Stimulated activated CD8-positive, alpha-beta memory T cell treated with anti-CD3 and anti-CD28 coated beads, Interleukin-15, amount 100 ng/mL, for 1 hour (primary cell): Measurements from ENCODE around the gene NFE2L1.
"Not testable (repeated sequence)": the region's sequence is repeated elsewhere in the genome, so short reads cannot be mapped to it uniquely, and the experiment has no call there.

Experiments used
- DNase-seq: peaks from one replicate; pipeline ENCODE4 v3.0.0-alpha.2; 2020; ENCODE audit warnings: low read depth

The NFE2L1 gene

DNA sequence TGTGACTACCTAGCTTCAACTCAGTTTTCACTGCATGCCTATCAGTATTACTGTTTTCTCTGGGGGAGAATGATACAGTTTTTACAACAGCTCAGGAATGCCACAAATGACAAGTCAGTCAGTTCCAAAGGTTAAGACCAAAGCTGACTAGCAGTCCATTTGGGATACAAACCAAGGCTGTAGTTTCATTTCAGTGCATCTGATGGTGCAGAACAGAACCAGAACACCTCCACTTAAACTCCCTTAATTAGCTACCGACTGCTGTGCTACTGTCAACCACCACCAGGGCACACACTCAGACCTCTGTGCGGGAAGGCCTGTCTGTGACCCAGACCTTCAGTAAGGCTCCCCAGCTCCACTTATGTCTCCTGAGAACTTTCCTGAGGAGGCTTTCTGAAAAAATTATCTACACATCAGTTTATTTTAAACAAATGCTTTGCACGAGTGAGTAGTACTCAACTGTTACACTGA lies 20.4 kb downstream of the NFE2L1 start:
- DNase-seq = no peak

DNA sequence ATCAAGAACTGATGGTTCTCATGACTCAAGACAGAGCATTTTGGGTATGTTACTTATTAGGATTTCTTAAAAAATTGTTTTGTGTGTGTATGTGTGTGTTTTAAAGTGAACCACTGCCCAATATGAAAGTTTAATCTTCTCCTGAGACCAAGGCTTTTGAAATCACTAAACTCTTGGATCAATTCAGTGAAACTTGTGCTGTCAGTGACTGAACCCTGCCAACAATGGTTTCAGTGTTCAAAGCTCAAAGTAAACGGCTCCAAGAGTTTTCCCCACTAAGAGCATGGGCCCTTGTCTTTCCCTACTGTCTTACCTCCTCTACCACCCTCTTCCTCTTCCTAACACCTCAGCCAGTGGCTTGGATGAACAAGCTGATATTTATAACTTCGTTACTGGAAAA lies 22.0 kb downstream of the NFE2L1 start:
- no peak for DNase-seq

DNA sequence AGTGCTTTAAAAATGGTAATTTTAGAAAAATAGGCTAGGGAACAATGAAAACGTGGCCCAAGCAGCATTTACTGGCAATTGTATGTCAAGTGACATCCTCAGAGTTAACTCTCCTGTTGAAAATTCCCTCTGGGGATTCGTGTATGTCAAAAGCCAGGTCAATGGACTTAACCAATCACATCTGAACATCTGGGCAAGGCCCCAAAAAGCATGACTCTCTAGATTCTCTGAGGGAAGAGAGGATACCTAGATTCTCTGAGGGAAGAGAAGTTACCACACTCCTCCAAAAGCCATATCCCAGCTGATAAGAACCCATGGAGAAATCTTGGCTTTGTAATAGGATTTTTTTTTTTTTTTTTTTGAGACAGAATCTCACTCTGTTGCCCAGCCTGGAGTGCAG lies 23.5 kb downstream of the NFE2L1 start:
- no peak for DNase-seq

- not testable (repeated sequence) for DNase-seq
These were observed 24.7 kb downstream of the NFE2L1 start for GRCh38 chr17:48072811-48073210.

- DNase-seq = not testable (repeated sequence)
These were observed 25.5 kb downstream of the NFE2L1 start for GRCh38 chr17:48073566-48074094.

DNA sequence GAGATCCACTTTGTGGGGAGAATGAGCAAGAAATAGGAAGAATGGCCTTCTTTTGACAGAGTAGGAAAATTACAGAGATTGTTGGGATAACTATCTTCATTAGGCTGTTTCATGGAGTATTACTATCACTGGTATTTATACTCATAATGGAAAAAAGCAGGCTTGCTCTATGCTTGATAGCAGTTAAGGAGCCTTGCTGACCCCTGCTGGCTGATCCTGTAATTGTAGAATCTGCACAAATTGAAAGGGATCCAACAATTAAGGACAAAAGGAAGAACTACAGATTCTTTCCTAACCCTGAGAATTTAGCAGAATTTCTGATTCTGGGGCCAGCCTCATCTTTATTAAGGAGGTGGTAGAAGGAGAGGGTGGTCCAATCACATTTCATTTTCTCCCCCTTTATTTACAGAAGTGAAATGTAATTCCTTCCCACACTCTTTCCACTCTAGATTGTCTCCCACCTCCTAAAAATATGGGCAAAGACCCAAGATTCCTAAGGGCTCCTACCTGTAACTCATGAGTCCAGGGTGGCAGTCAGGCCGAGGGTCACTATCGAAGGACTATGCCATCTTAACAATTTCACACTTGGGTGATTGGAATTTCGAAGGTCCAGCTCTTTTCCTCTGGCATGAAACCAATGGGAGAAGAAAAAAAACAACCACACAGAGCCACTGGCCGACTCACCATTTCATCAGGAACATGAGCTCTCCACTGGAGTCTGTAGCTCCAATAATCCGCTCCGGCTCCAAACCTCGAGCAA lies 26.3 kb downstream of the NFE2L1 start:
- peak; percentile 72 for DNase-seq

DNA sequence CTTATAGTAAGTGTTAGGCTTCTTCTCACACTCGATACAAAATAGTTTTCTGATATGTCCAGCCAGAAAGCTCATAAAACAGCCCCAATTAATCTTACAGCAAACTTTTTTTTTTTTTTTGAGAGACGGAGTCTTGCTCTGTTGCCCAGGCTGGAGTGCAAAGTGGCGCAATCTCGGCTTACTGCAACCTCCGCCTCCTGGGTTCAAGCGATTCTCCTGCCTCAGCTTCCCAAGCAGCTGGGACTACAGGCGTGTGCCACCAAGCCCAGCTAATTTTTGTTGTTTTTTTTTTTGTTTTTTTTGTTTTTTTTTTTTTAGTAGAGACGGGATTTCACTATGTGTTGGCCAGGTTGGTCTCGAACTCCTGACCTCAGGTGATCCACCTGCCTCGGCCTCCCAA lies 29.0 kb downstream of the NFE2L1 start:
- not testable (repeated sequence) for DNase-seq

DNA sequence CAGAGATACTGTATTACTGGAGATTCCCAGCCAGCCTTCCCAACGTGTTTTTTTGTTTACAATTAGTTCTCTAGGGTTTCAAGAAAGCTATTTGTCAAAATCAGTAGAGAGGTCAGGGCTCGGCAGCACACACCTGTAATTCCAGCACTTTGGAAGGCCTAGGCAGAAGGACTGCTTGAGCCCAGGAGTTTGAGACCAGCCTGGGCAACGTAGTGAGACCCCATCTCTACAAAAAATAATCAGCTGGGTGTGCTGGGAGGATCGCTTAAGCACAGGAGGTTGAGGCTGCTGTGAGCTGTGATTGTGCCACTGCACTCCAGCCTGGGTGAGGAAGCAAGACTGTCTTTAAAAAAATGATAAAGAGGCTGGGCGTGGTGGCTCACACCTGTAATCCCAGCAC lies 33.7 kb downstream of the NFE2L1 start:
- no peak for DNase-seq

GRCh38 chr17:48084932-48085331 lies 36.8 kb downstream of the NFE2L1 start:
- no peak for DNase-seq

DNA sequence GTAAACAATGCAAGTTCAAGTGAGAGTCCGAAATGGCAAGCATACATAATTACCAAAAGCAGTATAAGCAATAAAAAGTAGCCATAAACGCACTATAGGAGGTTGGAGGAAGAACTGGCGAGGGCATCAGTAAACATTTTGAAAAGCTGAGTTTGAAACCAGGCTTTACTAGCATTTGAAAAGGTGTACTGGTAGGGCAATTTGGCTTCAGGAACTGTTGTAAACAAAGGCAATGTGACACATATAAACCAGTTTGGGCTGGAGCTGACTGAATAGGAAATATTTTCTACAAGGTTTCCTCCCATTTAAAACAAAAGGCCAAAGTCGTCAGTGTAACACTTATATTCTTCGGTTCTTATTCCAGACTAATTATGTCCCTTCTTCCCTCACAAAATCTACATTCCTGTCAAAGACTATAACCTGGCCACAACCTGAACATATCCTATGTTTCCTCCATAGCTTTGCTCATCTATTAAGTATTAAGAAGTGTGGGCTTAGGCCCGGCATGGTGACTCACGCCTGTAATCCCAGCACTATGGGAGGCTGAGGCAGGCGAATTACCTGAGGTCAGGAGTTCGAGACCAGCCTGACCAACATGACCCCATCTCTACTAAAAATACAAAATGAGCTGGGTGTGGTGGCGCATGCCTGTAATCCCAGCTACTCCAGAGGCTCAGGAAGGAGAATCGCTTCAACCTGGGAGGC lies 45.3 kb downstream of the NFE2L1 start:
- DNase-seq = no peak

GRCh38 chr17:48095611-48096010 lies 47.5 kb downstream of the NFE2L1 start:
- DNase-seq = no peak

- no peak for DNase-seq
These were observed 52.0 kb downstream of the NFE2L1 start for GRCh38 chr17:48100160-48100559.

DNA sequence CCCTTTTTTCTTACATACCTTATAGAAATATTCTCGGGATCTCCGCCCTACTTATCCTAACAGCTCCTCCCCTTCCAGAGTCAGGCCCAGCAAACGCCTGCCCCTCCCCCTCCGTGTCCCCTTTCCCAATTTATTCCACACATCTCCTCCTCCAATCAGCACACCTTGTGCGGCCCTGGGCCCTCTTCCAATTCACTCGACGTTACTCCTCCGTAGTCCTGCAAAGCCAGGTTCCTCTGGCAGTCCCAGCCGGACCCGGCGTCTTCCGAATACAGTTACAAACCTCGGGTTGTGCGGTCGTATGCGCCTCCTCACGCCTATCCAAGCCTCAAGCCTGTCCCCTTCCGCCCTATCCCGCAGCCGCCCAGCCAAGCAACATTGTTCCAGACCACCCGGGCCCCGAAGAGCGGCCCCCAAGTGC lies 52.4 kb downstream of the NFE2L1 start:
- DNase-seq = no peak

DNA sequence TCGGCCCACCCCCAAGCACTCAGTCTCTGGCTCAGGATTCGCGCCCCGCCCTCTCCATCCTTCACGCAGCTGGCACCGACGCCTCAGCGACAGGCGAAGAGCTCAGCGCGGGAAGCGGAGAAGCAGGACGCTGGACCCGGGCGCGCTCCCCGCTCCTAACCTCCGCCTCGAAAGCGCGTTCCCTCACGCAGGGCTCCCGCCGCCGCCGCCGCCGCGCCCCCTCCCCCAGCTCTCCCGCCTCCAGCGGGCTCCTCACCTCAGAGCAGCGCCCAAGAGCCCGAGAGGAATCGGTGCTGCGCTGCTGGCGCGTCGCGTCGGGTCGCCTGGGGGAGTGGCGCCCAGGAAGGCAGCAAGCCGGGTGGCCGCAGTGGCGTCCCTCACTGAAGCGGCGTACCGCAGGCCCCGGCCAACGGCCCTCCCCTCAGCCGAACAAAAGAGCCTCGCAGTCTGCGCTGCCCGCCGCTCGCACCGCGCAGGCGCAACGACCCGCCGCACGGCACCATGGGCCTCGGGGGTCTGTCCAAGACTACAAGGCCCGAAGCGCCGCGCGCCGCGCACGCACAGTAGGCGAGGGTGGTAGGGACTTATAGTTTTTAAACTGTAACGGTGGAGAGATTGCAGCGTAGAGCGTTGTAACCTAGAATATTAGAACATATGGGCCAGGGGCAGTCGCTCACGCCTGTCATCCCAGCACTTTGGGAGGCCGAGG lies 53.0 kb downstream of the NFE2L1 start, which contains the start of gene CBX1:
CBX1 (minus strand) TSS at position 467 of the 709 bp plus-strand sequence. CDS start 24,474 bp downstream, outside the sequence.
- DNase-seq = peak; percentile 81

DNA sequence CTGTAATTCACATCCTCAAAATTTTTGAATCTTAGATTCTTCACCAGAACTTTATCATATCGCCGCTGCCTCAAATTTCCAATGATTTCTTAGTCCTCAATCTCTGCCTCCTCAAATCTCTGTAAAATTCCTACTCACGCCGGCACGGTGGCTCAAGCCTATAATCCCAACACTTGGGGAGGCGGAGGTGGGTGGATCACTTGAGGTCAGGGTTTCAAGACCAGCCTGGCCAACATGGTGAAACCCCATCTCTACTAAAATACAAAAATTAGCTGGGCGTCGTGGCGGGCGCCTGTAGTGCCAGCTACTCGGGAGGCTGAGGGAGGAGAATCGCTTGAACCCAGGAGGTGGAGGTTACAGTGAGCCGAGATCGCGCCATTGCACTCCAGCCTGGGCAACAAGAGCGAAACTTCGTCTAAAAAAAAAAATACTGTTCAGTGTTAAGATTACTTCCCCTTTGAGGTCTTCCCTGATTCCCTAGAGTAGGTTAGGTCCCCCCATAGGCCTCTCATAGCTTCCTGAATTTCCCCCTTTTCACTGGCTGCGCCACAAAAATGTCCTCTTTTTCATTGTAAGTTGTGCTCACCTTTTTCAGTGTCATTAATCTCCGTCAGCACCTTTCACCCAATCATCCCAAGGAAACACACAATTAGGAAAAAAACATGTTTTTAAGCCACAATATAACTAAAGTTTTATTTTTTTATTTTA lies 54.0 kb downstream of the NFE2L1 start:
- no peak for DNase-seq

DNA sequence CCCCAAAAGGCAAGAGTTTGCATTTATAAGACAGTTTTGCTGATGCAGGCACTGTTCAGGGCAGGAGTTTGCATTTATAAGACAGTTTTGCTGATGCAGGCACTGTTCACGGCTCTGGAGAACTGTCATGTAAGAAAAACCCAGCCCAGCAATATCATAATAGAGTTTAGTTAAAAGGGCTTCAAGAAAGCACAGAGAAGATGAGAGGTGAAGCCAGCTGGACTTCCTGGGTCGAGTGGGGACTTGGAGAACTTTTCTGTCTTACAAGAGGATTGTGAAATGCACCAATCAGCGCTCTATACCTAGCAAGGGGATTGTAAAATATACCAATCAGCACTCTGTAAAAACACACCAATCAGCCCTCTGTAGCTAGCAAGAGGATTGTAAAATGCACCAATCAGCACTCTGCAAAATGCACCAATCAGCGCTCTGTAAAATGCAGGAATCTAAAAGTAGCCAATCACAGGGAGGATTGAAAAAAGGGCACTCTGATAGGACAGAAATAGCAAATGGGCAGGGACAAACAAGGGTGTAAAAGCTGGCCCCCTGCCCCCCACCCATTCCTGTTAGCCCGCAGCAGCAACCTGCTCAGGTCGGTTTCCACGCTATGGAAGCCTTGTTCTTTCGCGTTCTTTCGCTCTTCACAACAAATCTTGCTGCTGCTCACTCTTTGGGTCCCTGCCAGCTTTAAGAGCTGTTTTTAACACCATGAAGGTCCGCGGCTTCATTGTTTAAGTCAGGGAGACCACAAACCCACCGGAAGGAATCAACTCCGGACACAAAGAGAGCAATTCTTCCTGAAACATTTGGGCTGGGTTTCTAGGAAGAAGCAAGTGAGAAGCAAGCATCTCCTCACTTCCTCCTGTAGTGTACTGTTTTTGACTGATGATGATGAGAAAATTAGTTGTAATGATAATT lies 54.9 kb downstream of the NFE2L1 start:
- no peak for DNase-seq

GRCh38 chr17:48104440-48104839 lies 56.3 kb downstream of the NFE2L1 start:
- DNase-seq = no peak

- no peak for DNase-seq
These were observed 58.6 kb downstream of the NFE2L1 start for GRCh38 chr17:48106802-48107136.

GRCh38 chr17:48107137-48108055 lies 59.2 kb downstream of the NFE2L1 start, which contains the start of gene SNX11:
Gene SNX11 (plus strand): TSS chr17:48107766. CDS start chr17:48112044, 4,278 bp downstream.
- peak; percentile 89 for DNase-seq

GRCh38 chr17:48110761-48111160 lies 62.6 kb downstream of the NFE2L1 start:
- DNase-seq = no peak
